Breast epithelium (tissue), 4 donors: Measurements from ENCODE around the gene ST8SIA2. TPM values are rescaled to one million over a fixed set of nuclear protein-coding genes. Genes with fewer than 3 reads are reported as not detected.

Source experiments
- DNase-seq, 2 donors: peaks; one replicate each; pipeline ENCODE4 v3.0.0-alpha.2; 2019; ENCODE audit warnings: low spot score in 2 of 2
- H3K27ac ChIP-seq, 2 donors: fragments of 200-600 bp; sonication (generic) in 1 of 2; one replicate each; pipeline ENCODE4 v1.5.1; 2016 to 2019; ENCODE audit warnings: mild to moderate bottlenecking in 1 of 2
- H3K27me3 ChIP-seq, 2 donors: fragments of 200-600 bp; sonication (generic) in 1 of 2; one replicate each; pipeline versions ENCODE4 v1.5.1 to v1.6.0; 2017 to 2019; ENCODE audit warnings: control low read depth in 1 of 2, mild to moderate bottlenecking in 1 of 2
- H3K36me3 ChIP-seq: fragments of 200-600 bp; one replicate; pipeline ENCODE4 v1.5.1; 2019
- H3K4me1 ChIP-seq, 2 donors: fragments of 200-600 bp; sonication (generic); one replicate each; pipeline ENCODE4 v1.5.1; 2016 to 2019; ENCODE audit warnings: control low read depth in 1 of 2
- H3K4me3 ChIP-seq, 3 donors: fragments of 200-600 bp; sonication (generic); 1 replicate in 2 of 3; 2 replicates in 1 of 3; pipeline ENCODE4 v1.5.1; 2016 to 2019; ENCODE audit warnings: mild to moderate bottlenecking in 3 of 3, moderate library complexity in 2 of 3
- H3K9me3 ChIP-seq, 2 donors: fragments of 200-600 bp; sonication (generic) in 1 of 2; one replicate each; pipeline ENCODE4 v1.5.1; 2016 to 2019; ENCODE audit warnings: control low read depth in 1 of 2
- POLR2A ChIP-seq: fragments of 450-650 bp; IDR thresholded peaks from one replicate; pipeline ENCODE4 v1.6.1; 2016; ENCODE audit warnings: antibody characterized with exemption, mild to moderate bottlenecking, moderate library complexity
- POLR2AphosphoS5 ChIP-seq, 3 donors: sonication (generic); formaldehyde crosslinking; IDR thresholded peaks; one replicate each; pipeline ENCODE4 v1.6.1; 2017; ENCODE audit warnings: antibody characterized with exemption in 3 of 3
- intact Hi-C: fragments of 100-400 bp; cut with DNase I; formaldehyde crosslinking; loops from one replicate; pipeline ENCODE4 v1.15.1; 2023; ENCODE audit warnings: low total_unique reads
- total RNA-seq, 3 donors: library from RNA; depleted of rRNA; stranded (reverse); fragments of >200 nt; gene quantifications; one replicate each; pipeline ENCODE4 v1.1.0, GENCODE V29; 2016
- TF ChIP-seq, protein P1 (sequence below), 3 donors: fragments of 450-650 bp; IDR thresholded peaks; one replicate each; pipeline ENCODE4 v1.5.1; 2016 to 2017; ENCODE audit warnings: antibody characterized with exemption in 3 of 3, mild to moderate bottlenecking in 3 of 3, moderate library complexity in 3 of 3

ST8SIA2 gene
- total RNA-seq, 3 donors from 2014 or later, result 0.59 to 0.66 TPM; not detected in 1

GRCh38 chr15:92502930-92503857 is 109.5 kb downstream of the ST8SIA2 start:
- intact Hi-C loops, result no loop called here
- DNase-seq, result no peak
- Histone ChIP-seq H3K27me3 (no peaks in the 10 kb centered on the region), H3K9me3 (peaks cover 0 to 8% of the 10 kb centered on the region in 2 donors), H3K4me1 (no peaks in the 10 kb centered on the region), H3K27ac (no peak overlapping the region), H3K36me3 (no peaks in the 10 kb centered on the region), H3K4me3 (no peak overlapping the region)
- TF ChIP-seq, protein P1, sequence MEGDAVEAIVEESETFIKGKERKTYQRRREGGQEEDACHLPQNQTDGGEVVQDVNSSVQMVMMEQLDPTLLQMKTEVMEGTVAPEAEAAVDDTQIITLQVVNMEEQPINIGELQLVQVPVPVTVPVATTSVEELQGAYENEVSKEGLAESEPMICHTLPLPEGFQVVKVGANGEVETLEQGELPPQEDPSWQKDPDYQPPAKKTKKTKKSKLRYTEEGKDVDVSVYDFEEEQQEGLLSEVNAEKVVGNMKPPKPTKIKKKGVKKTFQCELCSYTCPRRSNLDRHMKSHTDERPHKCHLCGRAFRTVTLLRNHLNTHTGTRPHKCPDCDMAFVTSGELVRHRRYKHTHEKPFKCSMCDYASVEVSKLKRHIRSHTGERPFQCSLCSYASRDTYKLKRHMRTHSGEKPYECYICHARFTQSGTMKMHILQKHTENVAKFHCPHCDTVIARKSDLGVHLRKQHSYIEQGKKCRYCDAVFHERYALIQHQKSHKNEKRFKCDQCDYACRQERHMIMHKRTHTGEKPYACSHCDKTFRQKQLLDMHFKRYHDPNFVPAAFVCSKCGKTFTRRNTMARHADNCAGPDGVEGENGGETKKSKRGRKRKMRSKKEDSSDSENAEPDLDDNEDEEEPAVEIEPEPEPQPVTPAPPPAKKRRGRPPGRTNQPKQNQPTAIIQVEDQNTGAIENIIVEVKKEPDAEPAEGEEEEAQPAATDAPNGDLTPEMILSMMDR (IDR thresholded peaks at IDR 0.05), result no peak
- no peak for TF ChIP-seq POLR2AphosphoS5 (IDR thresholded peaks at IDR 0.05)
- TF ChIP-seq POLR2A, result no peak

GRCh38 chr15:92503889-92504288 is 110.2 kb downstream of the ST8SIA2 start:
- DNase-seq, result no peak
- H3K4me1 ChIP-seq, result no peaks in the 10 kb centered on the region
- TF ChIP-seq POLR2A (no peak), POLR2AphosphoS5 (IDR thresholded peaks at IDR 0.05) (no peak)
- TF ChIP-seq, protein P1 (IDR thresholded peaks at IDR 0.05), result no peak
- intact Hi-C loops, result no loop called here
- H3K27me3 ChIP-seq, result no peaks in the 10 kb centered on the region
- H3K36me3 ChIP-seq, result no peaks in the 10 kb centered on the region
- H3K4me3 ChIP-seq, result no peak overlapping the region
- peaks cover 0 to 8% of the 10 kb centered on the region in 2 donors for H3K9me3 ChIP-seq
- H3K27ac ChIP-seq, result no peak overlapping the region

GRCh38 chr15:92505611-92506010 is 111.9 kb downstream of the ST8SIA2 start:
- H3K27ac ChIP-seq, result no peak overlapping the region
- DNase-seq, result no peak
- H3K4me3 ChIP-seq, result no peak overlapping the region
- no peak for TF ChIP-seq POLR2A
- TF ChIP-seq, protein P1 (IDR thresholded peaks at IDR 0.05), result no peak
- H3K9me3 ChIP-seq, result peaks cover 0 to 8% of the 10 kb centered on the region in 2 donors
- no peaks in the 10 kb centered on the region for H3K4me1 ChIP-seq
- H3K27me3 ChIP-seq, result no peaks in the 10 kb centered on the region
- intact Hi-C loops, result no loop called here
- no peaks in the 10 kb centered on the region for H3K36me3 ChIP-seq

DNA sequence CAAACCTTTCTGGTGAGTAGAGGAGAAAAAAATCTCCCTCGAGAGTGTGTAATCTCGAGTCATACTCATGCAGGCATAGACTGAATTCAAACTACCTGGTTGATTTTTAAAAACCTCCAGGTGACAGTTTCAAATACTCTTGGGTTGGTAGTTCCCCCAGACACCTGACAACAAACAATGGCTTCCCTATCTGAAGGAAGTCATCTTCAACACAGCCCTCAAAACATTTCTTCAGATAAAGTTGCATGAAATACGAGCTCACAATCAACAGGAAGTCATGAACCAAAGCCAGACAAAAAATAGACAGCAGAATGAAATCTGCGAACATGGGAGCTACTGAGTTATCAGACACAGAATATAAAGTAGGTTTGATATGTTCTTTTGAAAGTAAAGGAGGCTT is 112.8 kb downstream of the ST8SIA2 start:
- H3K27me3 ChIP-seq, result no peaks in the 10 kb centered on the region
- intact Hi-C loops, result no loop called here
- H3K27ac ChIP-seq, result no peak overlapping the region

More for the DNA sequence above, 112.8 kb downstream of the ST8SIA2 start:
- H3K9me3 ChIP-seq, result peaks cover 0 to 8% of the 10 kb centered on the region in 2 donors
- H3K36me3 ChIP-seq, result no peaks in the 10 kb centered on the region
- H3K4me3 ChIP-seq, result no peak overlapping the region
- no peak for DNase-seq
- H3K4me1 ChIP-seq, result no peaks in the 10 kb centered on the region
- TF ChIP-seq, protein P1 (IDR thresholded peaks at IDR 0.05), result no peak
- TF ChIP-seq POLR2AphosphoS5 (IDR thresholded peaks at IDR 0.05), result no peak
